Endothelial cell of umbilical vein (primary cell): ENCODE data around the gene QARS1. TPM values are rescaled to one million over a fixed set of nuclear protein-coding genes. Genes with fewer than 3 reads are reported as not detected.

Experiments
- BruUV-seq: library from RNA; stranded (reverse); fragments of 400-500 nt; replicated peaks from 2 replicates; lab custom pipeline; 2021; lab: Mats Ljungman, UMichigan
- CTCF ChIA-PET: fragments of 300-600, 350-600 bp; sonication (Branson Sonifier 250); formaldehyde crosslinking; loops from one replicate; lab custom pipeline; 2021; ENCODE audit warnings: antibody characterized with exemption, inconsistent platforms; lab: Charles Lee
- POLR2A ChIA-PET: fragments of 300-600, 350-600 bp; sonication (Branson Sonifier 250); formaldehyde crosslinking; loops from one replicate; lab custom pipeline; 2021; ENCODE audit warnings: antibody characterized with exemption, inconsistent platforms; lab: Charles Lee
- DNase-seq: peaks from one replicate; pipeline ENCODE4 v3.0.0-alpha.2; 2011; ENCODE audit warnings: low read depth, low spot score
- FAIRE-seq: peaks from 2 replicates; lab custom pipeline; 2011; peaks lifted over from hg19 to GRCh38; lab: Jason Lieb, UNC
- H2AFZ ChIP-seq: 2 replicates; pipeline ENCODE4 v1.6.0; 2012; ENCODE audit warnings: low read depth, low read length, control low read depth, inconsistent platforms
- H3K27ac ChIP-seq: 2 replicates; pipeline ENCODE4 v1.5.1; 2011; ENCODE audit warnings: low read depth, mild to moderate bottlenecking, control low read depth, low read length, moderate library complexity; ENCODE audit not compliant: insufficient read depth
- H3K27me3 ChIP-seq, 2 experiments: 2 replicates each; pipeline versions ENCODE4 v1.6.0 to v1.6.1; 2011; ENCODE audit warnings: low read length in 2 of 2, mixed read lengths in 1 of 2; ENCODE audit not compliant: control insufficient read depth in 2 of 2, insufficient read depth in 2 of 2
- H3K36me3 ChIP-seq, 2 experiments: 2 replicates in 1 of 2; 3 replicates in 1 of 2; pipeline ENCODE4 v1.5.1; 2011; ENCODE audit warnings: low read length in 2 of 2, mild to moderate bottlenecking in 1 of 2, moderate library complexity in 1 of 2; ENCODE audit not compliant: control insufficient read depth in 2 of 2, insufficient read depth in 2 of 2; ENCODE audit errors: extremely low read depth in 1 of 2
- H3K4me1 ChIP-seq: 3 replicates; pipeline ENCODE4 v1.5.1; 2011; ENCODE audit warnings: mild to moderate bottlenecking, low read length; ENCODE audit not compliant: control insufficient read depth, insufficient read depth; ENCODE audit errors: extremely low read depth
- H3K4me2 ChIP-seq: 2 replicates; pipeline ENCODE4 v1.6.1; 2011; ENCODE audit warnings: low read length, control low read depth, mixed read lengths; ENCODE audit not compliant: insufficient read depth
- H3K4me3 ChIP-seq, 3 experiments: fragments of 200-600 bp in 1 of 3; sonication (generic), shearing (Covaris generic) in 1 of 3; replicated peaks in 1 of 3; 2 replicates each; pipeline ENCODE4 v1.5.1; 2011 to 2016; ENCODE audit warnings: control low read depth in 3 of 3, low read length in 3 of 3, mild to moderate bottlenecking in 2 of 3, inconsistent platforms in 1 of 3, low read depth in 1 of 3, moderate library complexity in 1 of 3; ENCODE audit not compliant: insufficient read depth in 1 of 3
- H3K79me2 ChIP-seq: 2 replicates; pipeline ENCODE4 v1.6.0; 2012; ENCODE audit warnings: low read length, inconsistent platforms; ENCODE audit not compliant: control insufficient read depth, insufficient read depth
- H3K9ac ChIP-seq: replicated peaks from 2 replicates; pipeline ENCODE3; 2011; ENCODE audit warnings: low read length, control low read depth; ENCODE audit not compliant: insufficient read depth; ENCODE audit errors: extremely low read depth
- H3K9me1 ChIP-seq: replicated peaks from 3 replicates; pipeline ENCODE4 v1.6.0; 2011; ENCODE audit warnings: mild to moderate bottlenecking, low read length; ENCODE audit not compliant: control insufficient read depth, insufficient read depth; ENCODE audit errors: extremely low read depth
- H3K9me3 ChIP-seq: replicated peaks from 2 replicates; pipeline ENCODE4 v1.5.1; 2012; ENCODE audit warnings: low read length, inconsistent platforms; ENCODE audit not compliant: control insufficient read depth, insufficient read depth
- H4K20me1 ChIP-seq: replicated peaks from 2 replicates; pipeline ENCODE3; 2011; ENCODE audit warnings: mild to moderate bottlenecking, low read length; ENCODE audit not compliant: control insufficient read depth, insufficient read depth; ENCODE audit errors: extremely low read depth
- CTCF ChIP-seq, 2 donors: IDR thresholded peaks; 1 replicate in 1 of 2; 2 replicates in 1 of 2; pipeline ENCODE4 v1.5.1; 2011; ENCODE audit warnings: low read length in 2 of 2, mild to moderate bottlenecking in 2 of 2, moderate library complexity in 2 of 2, control low read depth in 1 of 2, inconsistent platforms in 1 of 2, low read depth in 1 of 2; ENCODE audit not compliant: insufficient read depth in 1 of 2; ENCODE audit errors: extremely low read depth in 1 of 2
- EZH2 ChIP-seq: IDR thresholded peaks from 2 replicates; pipeline ENCODE4 v1.6.1; 2012; ENCODE audit warnings: borderline replicate concordance, low read depth, mild to moderate bottlenecking, moderate library complexity, low read length, inconsistent platforms; ENCODE audit not compliant: severe bottlenecking
- FOS ChIP-seq: IDR thresholded peaks from 2 replicates; pipeline ENCODE4 v1.6.1; 2011; ENCODE audit warnings: mild to moderate bottlenecking, low read length, moderate library complexity, borderline replicate concordance; ENCODE audit not compliant: insufficient read depth
- GATA2 ChIP-seq: IDR thresholded peaks from 2 replicates; pipeline ENCODE4 v1.7.0; 2011; ENCODE audit warnings: low read depth, mild to moderate bottlenecking, moderate library complexity, mixed read lengths, low read length; ENCODE audit not compliant: insufficient read length, insufficient read depth
- JUN ChIP-seq: IDR thresholded peaks from 2 replicates; pipeline ENCODE4 v1.6.1; 2011; ENCODE audit warnings: borderline replicate concordance, low read depth; ENCODE audit not compliant: insufficient read length, insufficient read depth
- MAX ChIP-seq: IDR thresholded peaks from 2 replicates; pipeline ENCODE4 v1.6.1; 2011; ENCODE audit not compliant: insufficient read depth, insufficient read length
- MYC ChIP-seq: IDR thresholded peaks from one replicate; pipeline ENCODE4 v1.6.1; 2011; ENCODE audit warnings: mild to moderate bottlenecking, low read depth, low read length
- POLR2A ChIP-seq: IDR thresholded peaks from 2 replicates; pipeline ENCODE4 v1.6.1; 2012; ENCODE audit warnings: low read depth, mild to moderate bottlenecking, control low read depth, low read length
- POLR2AphosphoS5 ChIP-seq: IDR thresholded peaks from 2 replicates; pipeline ENCODE4 v1.6.1; 2012; ENCODE audit warnings: low read depth, mild to moderate bottlenecking, control low read depth, low read length, moderate library complexity; ENCODE audit not compliant: insufficient read depth
- dilution Hi-C: fragments of 300-500 bp; cut with MboI; formaldehyde crosslinking; loops from one replicate; pipeline ENCODE4 v1.15.0; 2019; ENCODE audit warnings: low sequenced_read_pairs; ENCODE audit not compliant: extremely low pct_ligation_motif_present
- intact Hi-C: fragments of 100-400 bp; cut with micrococcal nuclease; formaldehyde crosslinking; loops from one replicate; pipeline ENCODE4 v1.10.0; 2022
- polyA plus RNA-seq, 4 experiments: library from polyadenylated mRNA; depleted of rRNA in 3 of 4; stranded (reverse) in 3 of 4; unstranded in 1 of 4; fragments of >200 nt; gene quantifications; 2 replicates each; pipeline versions ENCODE4 v1.2.1 to v1.2.3, GENCODE V29; 2011 to 2012; ENCODE audit warnings: missing spikeins in 1 of 4
- total RNA-seq: library from RNA; stranded (reverse); gene quantifications from 2 replicates; pipeline ENCODE4 v1.2.3, GENCODE V29; 2021

Gene QARS1
- total and polyA plus RNA-seq, 2 donors (not counting 3 experiments of a cell fraction or from before 2014, with no cell fraction given): 285 to 477 TPM

GRCh38 chr3:49135499-49135898 is 30.9 kb upstream of the QARS1 start:
- intact Hi-C loops (no loop called here), dilution Hi-C loops (no loop called here)
- no peaks in the 10 kb centered on the region for H4K20me1 ChIP-seq
- H2AFZ ChIP-seq: no peak overlapping the region
- no peak overlapping the region for H3K27ac ChIP-seq
- H3K27me3 ChIP-seq: peaks cover 0 to 3% of the 10 kb centered on the region in 2 experiments
- ChIA-PET POLR2A (no interaction called here), CTCF (interaction anchor here (1.0 kb wide), 1 partner anchor 15 kb away, joined by 3 read pairs; the partner anchor contains the start of gene USP19)
- TF ChIP-seq FOS (no peak), POLR2A (no peak), MAX (no peak), GATA2 (no peak), MYC (no peak), POLR2AphosphoS5 (no peak), CTCF (IDR thresholded peaks at IDR 0.05; ENCODE audit: extremely low read depth in 1 of 2, insufficient read depth in 1 of 2, low read depth in 1 of 2, low read length in 2 of 2) (no peak), EZH2 (no peak), JUN (no peak)
- H3K9me1 ChIP-seq: no peaks in the 10 kb centered on the region
- no peak overlapping the region for H3K4me3 ChIP-seq
- FAIRE-seq (no peak), DNase-seq (no peak)
- H3K9ac ChIP-seq: no peak overlapping the region
- H3K36me3 ChIP-seq: peaks cover 0 to 10% of the 10 kb centered on the region in 2 experiments
- H3K9me3 ChIP-seq: no peaks in the 10 kb centered on the region
- peaks cover 23% of the 10 kb centered on the region for H3K79me2 ChIP-seq
- H3K4me1 ChIP-seq: peaks cover 14% of the 10 kb centered on the region
- no TSS peak for BruUV-seq
- H3K4me2 ChIP-seq: no peak overlapping the region
